Stimulated activated naive CD8-positive, alpha-beta T cell treated with anti-CD3 and anti-CD28 coated beads, Interleukin-15, Interleukin-2, amounts not matched to agents 100 ng/mL and 50 ng/mL, for 24 hours (primary cell): ENCODE results near the gene SMIM7.
"Not testable (repeated sequence)": the region's sequence is repeated elsewhere in the genome, so short reads cannot be mapped to it uniquely, and the experiment has no call there.

Experiments used
- H3K27ac Mint-ChIP-seq: one replicate; pipeline ENCODE4 v1.8.0; 2021; ENCODE audit warnings: mild to moderate bottlenecking, mixed read lengths
- H3K27me3 Mint-ChIP-seq: one replicate; pipeline ENCODE4 v1.8.0; 2021; ENCODE audit warnings: mixed read lengths
- H3K36me3 Mint-ChIP-seq: one replicate; pipeline ENCODE4 v1.8.0; 2021; ENCODE audit warnings: low read depth, mixed read lengths
- H3K4me1 Mint-ChIP-seq: one replicate; pipeline ENCODE4 v1.8.0; 2021; ENCODE audit warnings: low read depth, mixed read lengths
- H3K4me3 Mint-ChIP-seq: one replicate; pipeline ENCODE4 v1.8.0; 2021; ENCODE audit warnings: mild to moderate bottlenecking, mixed read lengths
- H3K9me3 Mint-ChIP-seq: one replicate; pipeline ENCODE4 v1.8.0; 2021; ENCODE audit warnings: mixed read lengths

The SMIM7 gene

DNA sequence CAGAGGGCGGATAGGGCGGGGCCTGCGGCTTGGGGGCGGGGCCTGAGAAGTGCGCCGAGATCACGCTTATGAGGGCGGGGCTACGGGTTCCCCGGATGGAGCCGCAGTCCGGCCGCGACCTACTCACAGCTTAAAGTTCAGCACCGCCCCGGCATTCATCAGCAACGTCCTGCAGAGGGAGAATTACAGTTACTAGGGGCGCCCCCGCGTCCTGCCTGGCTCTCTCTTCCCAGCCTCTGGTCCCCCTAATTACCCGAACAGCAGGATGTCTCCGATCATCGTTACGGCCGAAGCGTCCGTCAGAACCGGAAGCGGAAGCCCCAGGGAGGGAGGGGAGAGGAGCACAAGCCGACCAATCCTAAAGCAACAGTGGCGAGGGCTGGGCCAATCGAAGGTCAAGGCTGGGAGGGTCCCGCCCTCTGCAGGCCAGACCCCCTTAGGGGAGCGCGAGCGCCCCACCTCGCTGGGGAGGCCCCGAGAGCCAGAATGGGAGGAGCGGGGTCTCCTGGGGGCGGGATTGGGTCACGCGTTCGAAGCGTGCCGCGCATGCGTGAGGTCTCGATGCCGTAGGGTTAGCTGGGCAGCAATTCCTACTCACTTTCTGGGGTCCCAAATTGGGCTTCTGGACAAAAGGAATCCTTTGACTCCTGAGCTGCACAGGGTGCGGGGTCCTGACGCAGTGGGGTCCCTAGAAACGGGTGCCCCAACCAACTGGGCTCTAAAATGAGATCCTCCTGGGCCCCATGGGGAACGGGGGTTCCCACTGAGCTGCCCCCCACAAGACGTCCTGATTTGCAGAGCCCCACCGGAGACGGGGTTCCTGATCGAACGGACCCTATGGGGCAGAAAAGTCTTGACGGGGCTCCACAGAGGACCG, at the start of gene SMIM7:
SMIM7 (minus strand) TSS at position 313 of the 877 bp plus-strand sequence; CDS start at position 279, 34 bp downstream.
- H3K9me3 Mint-ChIP-seq: no peaks in the 10 kb centered on the region
- peak within 1 kb of the TSS; percentile 96 for H3K27ac Mint-ChIP-seq
- peaks cover 29% of the 10 kb centered on the region for H3K36me3 Mint-ChIP-seq
- H3K4me1 Mint-ChIP-seq: peaks cover 36% of the 10 kb centered on the region
- H3K27me3 Mint-ChIP-seq: peaks cover 7% of the 10 kb centered on the region
- H3K4me3 Mint-ChIP-seq: peak within 1 kb of the TSS; percentile 96

DNA sequence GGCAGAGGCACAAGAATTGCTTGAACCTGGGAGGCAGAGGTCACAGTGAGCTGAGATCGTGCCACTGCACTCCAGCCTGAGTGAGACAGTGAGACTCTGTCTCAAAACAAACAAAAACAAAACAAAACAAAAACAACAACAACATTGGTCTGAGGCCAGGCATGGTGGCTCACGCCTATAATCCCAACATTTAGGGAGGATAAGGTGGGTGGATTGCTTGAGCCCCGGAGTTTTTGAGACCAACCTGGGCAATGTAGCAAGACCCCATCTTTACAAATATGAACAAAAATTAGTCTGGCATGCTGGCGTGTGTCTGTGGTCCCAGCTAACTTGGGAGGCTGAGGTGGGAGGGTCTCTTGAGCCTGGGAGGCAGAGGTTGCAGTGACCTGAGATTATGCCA, 43.7 kb upstream of the SMIM7 start:
- H3K36me3 Mint-ChIP-seq: no peaks in the 10 kb centered on the region
- H3K4me3 Mint-ChIP-seq: no peak overlapping the region
- no peak overlapping the region for H3K27ac Mint-ChIP-seq
- H3K9me3 Mint-ChIP-seq: no peaks in the 10 kb centered on the region
- no peaks in the 10 kb centered on the region for H3K4me1 Mint-ChIP-seq
- H3K27me3 Mint-ChIP-seq: peaks cover 3% of the 10 kb centered on the region

DNA sequence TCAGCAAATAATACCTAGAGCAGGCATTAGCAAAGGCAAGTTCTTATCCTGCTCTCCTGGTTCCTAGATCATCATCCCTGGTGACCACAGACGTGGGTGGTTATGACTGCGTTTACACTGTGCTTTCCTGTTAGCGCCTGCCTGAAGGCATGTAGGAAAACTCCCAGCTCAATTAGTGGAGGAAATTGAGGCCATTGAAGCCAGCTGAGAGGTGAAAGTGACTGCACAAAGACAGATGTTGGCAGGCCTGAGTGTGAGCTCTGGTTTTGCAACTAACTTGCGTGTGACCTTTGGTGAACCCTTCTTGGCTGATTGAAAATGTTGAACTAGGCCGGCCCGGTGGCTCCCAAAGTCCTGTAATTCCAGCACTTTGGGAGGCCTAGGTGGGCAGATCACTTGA, 42.2 kb upstream of the SMIM7 start:
- no peak overlapping the region for H3K4me3 Mint-ChIP-seq
- no peaks in the 10 kb centered on the region for H3K4me1 Mint-ChIP-seq
- H3K27me3 Mint-ChIP-seq: peaks cover 3% of the 10 kb centered on the region
- no peak overlapping the region for H3K27ac Mint-ChIP-seq
- no peaks in the 10 kb centered on the region for H3K36me3 Mint-ChIP-seq
- no peaks in the 10 kb centered on the region for H3K9me3 Mint-ChIP-seq

- Mint-ChIP-seq H3K4me1 (no peaks in the 10 kb centered on the region), H3K9me3 (no peaks in the 10 kb centered on the region), H3K36me3 (no peaks in the 10 kb centered on the region), H3K27ac (no peak overlapping the region), H3K4me3 (no peak overlapping the region), H3K27me3 (peaks cover 3% of the 10 kb centered on the region)
These were observed 39.0 kb upstream of the SMIM7 start for GRCh38 chr19:16698914-16699313.

DNA sequence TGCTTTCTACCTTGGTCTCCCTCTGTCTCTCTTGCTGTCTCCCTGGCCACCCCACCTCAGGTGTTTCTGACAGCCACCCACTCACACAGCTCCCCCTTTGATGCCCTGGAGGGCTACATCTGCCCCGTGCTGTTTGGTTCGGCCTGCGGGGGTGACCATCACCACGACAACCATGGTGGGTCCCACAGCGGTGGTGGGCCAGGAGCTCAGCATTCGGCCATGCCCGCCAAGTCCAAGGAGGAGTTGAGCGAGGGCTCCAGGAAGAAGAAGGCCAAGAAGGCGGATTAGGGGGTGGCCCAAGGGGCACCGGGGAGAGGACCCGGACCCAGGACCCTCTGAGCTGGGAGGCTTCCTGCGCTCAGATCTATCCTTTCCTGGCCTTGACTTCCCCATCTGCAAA, 28.1 kb upstream of the SMIM7 start:
- no peak overlapping the region for H3K4me3 Mint-ChIP-seq
- no peaks in the 10 kb centered on the region for H3K36me3 Mint-ChIP-seq

GRCh38 chr19:16684216-16684615, 24.3 kb upstream of the SMIM7 start:
- peaks cover 3% of the 10 kb centered on the region for H3K9me3 Mint-ChIP-seq
- H3K36me3 Mint-ChIP-seq: peaks cover 16% of the 10 kb centered on the region
- H3K27me3 Mint-ChIP-seq: no peaks in the 10 kb centered on the region
- no peak overlapping the region for H3K27ac Mint-ChIP-seq
- no peaks in the 10 kb centered on the region for H3K4me1 Mint-ChIP-seq
- H3K4me3 Mint-ChIP-seq: no peak overlapping the region

More for the DNA sequence above, 28.1 kb upstream of the SMIM7 start:
- Mint-ChIP-seq H3K27ac (no peak overlapping the region), H3K27me3 (no peaks in the 10 kb centered on the region), H3K4me1 (no peaks in the 10 kb centered on the region), H3K9me3 (no peaks in the 10 kb centered on the region)

DNA sequence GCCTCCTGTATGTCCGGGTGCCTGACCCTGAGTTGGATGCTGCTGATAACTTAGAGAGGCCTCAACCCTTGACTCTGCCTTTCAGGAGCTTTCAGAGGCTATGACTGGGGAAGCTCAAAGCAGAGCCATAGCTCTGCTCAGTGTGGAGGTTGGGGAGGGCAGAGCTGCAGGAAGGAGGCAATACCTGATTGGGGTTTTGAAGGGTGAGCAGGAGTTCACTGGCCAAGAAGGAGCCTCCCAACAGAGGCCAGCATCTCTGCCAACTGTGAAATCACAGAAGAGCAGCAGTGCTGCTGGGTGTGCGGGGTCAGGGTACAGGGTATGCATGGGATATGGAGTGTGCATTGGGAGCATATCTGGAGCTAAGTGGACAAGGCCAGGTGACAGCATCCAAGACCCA, 22.6 kb upstream of the SMIM7 start:
- peaks cover 3% of the 10 kb centered on the region for H3K9me3 Mint-ChIP-seq
- no peaks in the 10 kb centered on the region for H3K4me1 Mint-ChIP-seq
- H3K4me3 Mint-ChIP-seq: no peak overlapping the region
- H3K27ac Mint-ChIP-seq: no peak overlapping the region
- H3K27me3 Mint-ChIP-seq: no peaks in the 10 kb centered on the region
- peaks cover 16% of the 10 kb centered on the region for H3K36me3 Mint-ChIP-seq

GRCh38 chr19:16679811-16680210, 19.9 kb upstream of the SMIM7 start:
- no peaks in the 10 kb centered on the region for H3K4me1 Mint-ChIP-seq
- no peak overlapping the region for H3K4me3 Mint-ChIP-seq
- peaks cover 3% of the 10 kb centered on the region for H3K9me3 Mint-ChIP-seq
- peaks cover 16% of the 10 kb centered on the region for H3K36me3 Mint-ChIP-seq
- H3K27me3 Mint-ChIP-seq: no peaks in the 10 kb centered on the region
- no peak overlapping the region for H3K27ac Mint-ChIP-seq

- H3K36me3 Mint-ChIP-seq: peaks cover 16% of the 10 kb centered on the region
- no peak overlapping the region for H3K4me3 Mint-ChIP-seq
- peaks cover 3% of the 10 kb centered on the region for H3K9me3 Mint-ChIP-seq
- H3K27me3 Mint-ChIP-seq: no peaks in the 10 kb centered on the region
- no peak overlapping the region for H3K27ac Mint-ChIP-seq
- H3K4me1 Mint-ChIP-seq: no peaks in the 10 kb centered on the region
These were observed 18.6 kb upstream of the SMIM7 start for GRCh38 chr19:16678498-16678897.

GRCh38 chr19:16677055-16677454, 17.1 kb upstream of the SMIM7 start:
- H3K27me3 Mint-ChIP-seq: no peaks in the 10 kb centered on the region
- H3K4me3 Mint-ChIP-seq: no peak overlapping the region
- peaks cover 3% of the 10 kb centered on the region for H3K9me3 Mint-ChIP-seq
- peaks cover 16% of the 10 kb centered on the region for H3K36me3 Mint-ChIP-seq
- H3K4me1 Mint-ChIP-seq: no peaks in the 10 kb centered on the region
- no peak overlapping the region for H3K27ac Mint-ChIP-seq

- no peak overlapping the region for H3K27ac Mint-ChIP-seq
- H3K9me3 Mint-ChIP-seq: peaks cover 3% of the 10 kb centered on the region
- H3K36me3 Mint-ChIP-seq: peaks cover 11% of the 10 kb centered on the region
- no peaks in the 10 kb centered on the region for H3K27me3 Mint-ChIP-seq
- H3K4me3 Mint-ChIP-seq: no peak overlapping the region
- no peaks in the 10 kb centered on the region for H3K4me1 Mint-ChIP-seq
These were observed 16.3 kb upstream of the SMIM7 start for GRCh38 chr19:16676101-16676798.

- H3K36me3 Mint-ChIP-seq, H3K27ac Mint-ChIP-seq, H3K9me3 Mint-ChIP-seq, H3K4me1 Mint-ChIP-seq, H3K4me3 Mint-ChIP-seq, H3K27me3 Mint-ChIP-seq: not testable (repeated sequence)
These were observed 13.9 kb upstream of the SMIM7 start for GRCh38 chr19:16673839-16674238.

- Mint-ChIP-seq H3K36me3 (no peaks in the 10 kb centered on the region), H3K27me3 (no peaks in the 10 kb centered on the region), H3K27ac (no peak overlapping the region), H3K4me1 (no peaks in the 10 kb centered on the region), H3K4me3 (no peak overlapping the region), H3K9me3 (no peaks in the 10 kb centered on the region)
These were observed 13.3 kb upstream of the SMIM7 start for GRCh38 chr19:16673231-16673630.

DNA sequence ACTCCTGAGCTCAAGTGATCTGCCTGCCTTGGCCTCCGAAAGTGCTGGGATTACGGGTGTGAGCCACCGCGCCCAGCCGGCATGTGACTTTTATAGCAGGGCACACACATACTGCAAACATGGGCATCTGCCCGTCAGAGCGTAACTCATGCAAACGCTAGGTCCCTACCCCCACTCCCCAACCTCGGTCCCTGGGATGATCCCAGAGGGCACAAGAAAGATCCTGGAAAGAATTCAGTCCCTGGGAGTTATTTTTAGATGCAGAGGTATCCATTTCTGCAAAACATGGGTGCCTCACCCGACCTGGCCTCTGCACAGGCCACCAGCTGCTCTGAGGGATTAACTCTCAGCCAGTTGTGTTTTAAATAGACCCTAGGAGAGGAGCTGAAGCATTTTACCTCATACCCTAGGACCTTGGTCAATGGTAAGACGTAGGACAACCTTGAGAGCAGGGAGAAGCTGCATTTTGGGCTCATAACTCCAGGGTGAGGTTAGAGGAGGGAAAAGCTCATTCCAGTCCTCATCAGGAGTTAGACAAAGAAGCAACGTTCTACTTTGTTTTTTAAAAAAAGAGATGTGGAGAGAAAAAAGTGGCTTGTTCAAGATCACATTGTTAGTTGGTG, 11.8 kb upstream of the SMIM7 start:
- no peak overlapping the region for H3K27ac Mint-ChIP-seq
- H3K4me3 Mint-ChIP-seq: no peak overlapping the region
- no peaks in the 10 kb centered on the region for H3K4me1 Mint-ChIP-seq
- no peaks in the 10 kb centered on the region for H3K27me3 Mint-ChIP-seq
- no peaks in the 10 kb centered on the region for H3K36me3 Mint-ChIP-seq
- no peaks in the 10 kb centered on the region for H3K9me3 Mint-ChIP-seq

DNA sequence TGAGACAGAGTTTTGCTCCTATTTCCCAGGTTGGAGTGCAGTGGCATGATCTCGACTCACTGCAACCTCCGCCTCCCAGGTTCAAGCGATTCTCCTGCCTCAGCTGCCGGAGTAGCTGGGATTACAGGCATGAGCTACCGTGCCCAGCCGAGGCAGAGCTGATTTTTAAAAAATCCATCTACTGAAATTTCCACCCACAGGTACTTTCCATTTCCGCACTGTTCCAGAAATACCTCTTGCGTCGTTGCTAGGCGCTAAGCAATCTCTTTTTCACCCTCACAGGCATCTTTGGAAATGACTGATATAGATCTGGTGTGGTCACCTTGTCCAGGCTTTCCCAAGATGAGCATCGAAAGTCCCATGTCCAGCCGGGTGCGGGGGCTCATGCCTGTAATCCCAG, 10.3 kb upstream of the SMIM7 start:
- Mint-ChIP-seq H3K36me3 (no peaks in the 10 kb centered on the region), H3K27ac (no peak overlapping the region), H3K27me3 (no peaks in the 10 kb centered on the region), H3K4me1 (no peaks in the 10 kb centered on the region), H3K4me3 (no peak overlapping the region), H3K9me3 (no peaks in the 10 kb centered on the region)
